ENCODE measurements around the gene E4F1.
"Not testable (repeated sequence)": the region's sequence is repeated elsewhere in the genome, so short reads cannot be mapped to it uniquely, and the experiment has no call there.

Gene E4F1

GRCh38 chr16:2231016-2231931 is 7.9 kb downstream of the E4F1 start:
- DNase-seq, result no peak

DNA sequence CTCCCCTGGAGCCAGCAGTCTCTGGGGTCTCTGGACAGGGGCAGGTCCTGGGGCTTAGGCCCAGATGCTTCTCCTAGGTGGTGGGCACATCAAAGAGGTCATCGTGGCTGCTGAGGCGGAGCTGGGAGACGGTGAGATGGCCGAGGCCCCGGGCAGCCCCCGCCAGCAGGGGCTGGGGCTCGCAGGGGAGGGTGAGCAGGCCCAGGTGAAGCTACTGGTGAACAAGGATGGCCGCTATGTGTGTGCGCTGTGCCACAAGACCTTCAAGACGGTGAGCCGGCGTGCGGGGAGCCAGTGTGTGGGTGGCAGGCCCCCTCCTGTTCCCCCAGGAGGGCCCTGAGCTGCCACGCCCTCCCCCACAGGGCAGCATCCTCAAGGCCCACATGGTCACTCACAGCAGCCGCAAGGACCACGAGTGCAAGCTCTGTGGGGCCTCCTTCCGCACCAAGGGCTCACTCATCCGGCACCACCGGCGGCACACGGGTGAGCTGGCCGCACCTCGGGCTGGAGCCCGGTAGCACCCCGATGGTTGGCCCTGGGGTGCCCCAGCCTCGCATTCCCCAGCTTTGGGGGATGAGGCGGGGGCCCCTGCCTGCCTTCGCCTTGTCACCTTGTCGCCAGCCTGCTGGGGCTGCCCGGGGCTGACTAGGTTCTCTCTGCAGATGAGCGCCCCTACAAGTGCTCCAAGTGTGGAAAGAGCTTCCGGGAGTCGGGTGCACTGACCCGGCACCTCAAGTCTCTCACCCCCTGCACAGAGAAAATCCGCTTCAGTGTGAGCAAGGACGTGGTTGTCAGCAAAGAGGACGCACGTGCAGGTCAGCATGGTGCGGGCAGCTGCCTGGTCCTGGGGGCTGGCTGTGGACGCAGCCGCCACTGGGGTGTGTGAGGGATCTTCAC is 9.0 kb downstream of the E4F1 start:
- DNase-seq, result no peak

- no peak for DNase-seq
These were observed 9.8 kb downstream of the E4F1 start for GRCh38 chr16:2233046-2233775.

DNA sequence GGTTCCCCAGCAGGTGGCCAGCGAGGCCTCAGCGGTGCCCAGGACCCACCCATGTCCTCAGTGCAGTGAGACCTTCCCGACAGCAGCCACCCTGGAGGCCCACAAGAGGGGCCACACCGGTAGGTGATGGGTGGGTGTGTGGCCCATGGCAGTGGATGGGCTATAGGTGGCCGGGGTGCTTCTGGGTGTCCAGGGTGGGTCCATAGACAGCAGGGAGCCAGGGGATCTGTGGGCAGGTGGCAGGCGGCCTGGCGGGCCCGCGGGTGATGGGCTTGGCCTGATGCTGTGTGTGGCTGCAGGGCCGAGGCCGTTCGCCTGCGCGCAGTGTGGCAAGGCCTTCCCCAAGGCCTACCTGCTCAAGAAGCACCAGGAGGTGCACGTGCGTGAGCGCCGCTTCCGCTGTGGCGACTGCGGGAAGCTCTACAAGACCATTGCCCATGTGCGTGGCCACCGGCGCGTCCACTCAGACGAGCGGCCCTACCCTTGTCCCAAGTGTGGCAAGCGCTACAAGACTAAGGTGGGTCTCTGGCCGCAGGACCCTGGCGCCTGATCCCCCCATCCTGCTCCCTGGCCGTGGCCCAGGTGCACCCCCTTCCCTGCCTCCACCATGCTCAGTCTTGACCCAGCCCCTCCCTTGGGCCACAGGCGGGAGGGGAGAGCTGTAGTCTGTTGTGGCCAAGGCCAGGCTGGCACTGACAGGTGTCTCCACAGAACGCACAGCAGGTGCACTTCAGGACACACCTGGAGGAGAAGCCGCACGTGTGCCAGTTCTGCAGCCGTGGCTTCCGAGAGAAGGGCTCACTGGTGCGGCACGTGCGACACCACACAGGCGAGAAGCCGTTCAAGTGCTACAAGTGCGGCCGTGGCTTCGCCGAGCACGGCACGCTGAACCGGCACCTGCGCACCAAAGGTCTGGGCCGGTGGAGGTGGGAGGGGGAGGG is 10.8 kb downstream of the E4F1 start:
- DNase-seq, result no peak

DNA sequence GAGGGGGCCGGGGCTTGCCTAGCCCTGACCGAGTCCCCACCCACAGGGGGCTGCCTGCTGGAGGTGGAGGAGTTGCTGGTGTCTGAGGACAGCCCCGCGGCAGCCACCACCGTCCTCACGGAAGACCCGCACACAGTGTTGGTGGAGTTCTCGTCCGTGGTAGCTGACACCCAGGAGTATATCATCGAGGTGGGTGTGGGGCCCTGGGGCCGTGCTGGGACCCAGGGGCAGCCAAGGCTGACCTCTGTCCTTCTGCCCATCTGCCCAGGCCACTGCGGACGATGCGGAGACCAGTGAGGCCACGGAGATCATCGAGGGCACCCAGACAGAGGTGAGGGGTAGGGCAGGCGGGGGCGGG is 11.4 kb downstream of the E4F1 start:
- no peak for DNase-seq

GRCh38 chr16:2235234-2235651 is 11.9 kb downstream of the E4F1 start:
- DNase-seq, result no peak

GRCh38 chr16:2235695-2236336 is 12.4 kb downstream of the E4F1 start:
- no peak for DNase-seq

DNA sequence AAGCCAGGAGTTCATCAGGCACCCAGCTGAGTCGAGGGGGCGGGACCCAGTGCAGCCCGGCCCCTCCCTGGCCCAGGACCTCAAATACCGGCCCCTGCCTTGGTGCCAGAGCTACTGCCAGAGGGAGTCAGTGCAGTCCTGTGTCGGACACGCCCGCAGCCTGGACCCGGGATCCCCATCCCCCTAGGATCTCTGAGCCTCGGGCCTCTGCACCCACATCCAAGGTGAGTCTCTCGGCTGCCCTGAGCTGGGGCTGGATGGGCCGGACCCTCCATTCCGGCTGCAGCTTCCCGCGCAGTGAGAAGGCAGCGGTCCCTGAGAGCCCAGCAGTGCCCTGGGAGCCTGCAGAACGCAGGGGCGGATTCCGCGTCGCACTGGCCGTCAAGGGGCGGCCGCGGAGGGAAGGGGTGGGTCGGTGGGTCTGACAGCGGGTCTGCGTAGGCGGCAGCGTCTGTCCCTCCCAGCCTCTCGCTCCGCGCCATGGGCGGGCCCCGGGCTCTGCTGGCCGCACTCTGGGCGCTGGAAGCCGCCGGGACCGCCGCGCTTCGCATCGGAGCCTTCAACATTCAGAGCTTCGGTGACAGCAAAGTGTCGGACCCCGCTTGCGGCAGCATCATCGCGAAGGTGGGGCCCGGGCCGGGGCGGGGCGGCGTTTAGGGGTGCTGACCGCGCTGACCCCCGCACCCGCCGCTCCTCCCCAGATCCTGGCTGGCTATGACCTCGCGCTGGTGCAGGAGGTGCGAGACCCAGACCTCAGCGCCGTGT is 13.1 kb downstream of the E4F1 start, which contains the start of gene DNASE1L2:
Gene DNASE1L2 (plus strand): TSS at position 108 of the 765 bp plus-strand sequence. CDS start 373 bp downstream, at position 481.
- no peak for DNase-seq

- no peak for DNase-seq
These were observed 13.7 kb downstream of the E4F1 start for GRCh38 chr16:2237102-2237482.

GRCh38 chr16:2237493-2238149 is 14.2 kb downstream of the E4F1 start:
- DNase-seq, result no peak

- DNase-seq, result no peak
These were observed 14.9 kb downstream of the E4F1 start for GRCh38 chr16:2238150-2238837.

- no peak for DNase-seq
These were observed 15.7 kb downstream of the E4F1 start for GRCh38 chr16:2238838-2239675.

DNA sequence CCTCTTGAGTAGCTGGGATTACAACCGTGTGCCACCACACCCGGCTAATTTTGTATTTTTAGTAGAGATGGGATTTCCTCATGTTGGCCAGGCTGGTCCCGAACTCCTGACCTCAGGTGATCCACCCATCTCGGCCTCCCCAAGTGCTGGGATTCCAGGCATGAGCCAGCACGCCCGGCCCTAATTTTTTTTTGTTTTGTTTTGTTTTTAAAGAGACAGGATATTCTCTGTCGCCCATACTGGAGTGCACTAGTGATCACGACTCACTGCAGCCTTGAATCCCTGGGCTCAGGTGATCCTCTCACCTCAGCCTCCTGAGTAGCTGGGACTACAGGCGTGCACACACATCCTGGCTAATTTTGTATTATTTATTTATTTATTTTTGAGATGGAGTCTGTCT is 16.9 kb downstream of the E4F1 start:
- DNase-seq, result not testable (repeated sequence)

GRCh38 chr16:2242598-2242997 is 19.2 kb downstream of the E4F1 start:
- DNase-seq, result no peak

GRCh38 chr16:2243031-2243528 is 19.7 kb downstream of the E4F1 start:
- no peak for DNase-seq

DNA sequence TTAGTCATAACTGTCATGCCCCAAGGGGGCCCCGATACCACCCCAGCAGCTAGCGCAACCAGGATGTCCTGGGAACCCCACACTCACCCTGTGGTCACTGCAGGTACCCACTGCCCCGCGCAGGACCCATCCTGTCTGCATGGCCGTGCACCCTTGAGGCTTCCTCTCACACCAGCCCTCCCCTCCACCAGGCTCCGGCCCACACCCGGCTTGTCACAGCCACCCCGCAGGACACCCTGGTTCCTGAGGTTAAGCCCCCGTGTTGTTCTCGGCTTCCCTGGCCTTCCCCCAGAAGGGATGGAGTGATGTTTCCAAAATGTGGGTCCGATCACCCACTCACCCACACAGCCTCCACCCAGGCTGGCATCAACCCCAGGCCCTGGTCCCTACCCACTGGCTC is 20.4 kb downstream of the E4F1 start:
- DNase-seq, result no peak

GRCh38 chr16:2244301-2244700 is 20.9 kb downstream of the E4F1 start:
- no peak for DNase-seq

All from activated CD4-positive, alpha-beta T cell treated with anti-CD3 and anti-CD28 coated beads, Interleukin-2, Interleukin-6, amounts not matched to agents 100 ng/mL and 50 ng/mL, durations not matched to agents 16 hours and 8 hours (primary cell).